OCI-LY7 (cell line): Measurements from ENCODE around the gene CTSO. TPM values are rescaled to one million over a fixed set of nuclear protein-coding genes. Genes with fewer than 3 reads are reported as not detected.
A peak's percentile ranks its signal among the peaks of the same experiment; 100 is the strongest.

Experiments used
- BruUV-seq: library from RNA; stranded (reverse); fragments of 400-500 nt; replicated peaks from 2 replicates; lab custom pipeline; 2021; lab: Mats Ljungman, UMichigan
- CTCF ChIA-PET: fragments of 300-600 bp; sonication (Branson Sonifier 250); formaldehyde crosslinking; loops from one replicate; lab custom pipeline; 2022; ENCODE audit warnings: antibody characterized with exemption; ENCODE audit not compliant: unreplicated experiment; lab: Charles Lee
- POLR2A ChIA-PET: fragments of 300-600 bp; sonication (Branson Sonifier 250); formaldehyde crosslinking; loops from one replicate; lab custom pipeline; 2022; ENCODE audit warnings: antibody characterized with exemption; lab: Charles Lee
- DNase-seq: peaks from one replicate; pipeline ENCODE4 v3.0.0-alpha.2; 2015; ENCODE audit warnings: low spot score
- H2AFZ ChIP-seq: fragments of 200-600 bp; sonication (generic), shearing (Covaris generic); 2 replicates; pipeline ENCODE4 v1.6.1; 2014; ENCODE audit warnings: mild to moderate bottlenecking, antibody characterized with exemption, low read length, moderate library complexity
- H3K27ac ChIP-seq: fragments of 200-600 bp; sonication (generic); 2 replicates; pipeline ENCODE4 v1.5.1; 2014; ENCODE audit warnings: mixed run types, low read depth, mild to moderate bottlenecking, moderate library complexity, low read length, inconsistent platforms; ENCODE audit not compliant: poor library complexity, severe bottlenecking
- H3K36me3 ChIP-seq: fragments of 200-600 bp; sonication (generic); 2 replicates; pipeline ENCODE4 v1.6.1; 2014; ENCODE audit warnings: mild to moderate bottlenecking, antibody characterized with exemption, low read length, moderate library complexity, mixed read lengths; ENCODE audit not compliant: insufficient read depth
- H3K4me1 ChIP-seq: fragments of 200-600 bp; sonication (generic); 2 replicates; pipeline ENCODE4 v1.5.1; 2014; ENCODE audit warnings: mild to moderate bottlenecking, low read length; ENCODE audit not compliant: insufficient read depth, poor library complexity, severe bottlenecking
- H3K4me2 ChIP-seq: fragments of 200-600 bp; sonication (generic); 2 replicates; pipeline ENCODE4 v1.6.1; 2014; ENCODE audit warnings: mild to moderate bottlenecking, low read length
- H3K4me3 ChIP-seq: fragments of 200-600 bp; sonication (generic); 2 replicates; pipeline ENCODE4 v1.5.1; 2014; ENCODE audit warnings: mild to moderate bottlenecking, low read depth, low read length; ENCODE audit not compliant: poor library complexity, severe bottlenecking
- H3K79me2 ChIP-seq: fragments of 200-600 bp; sonication (generic); 2 replicates; pipeline ENCODE4 v1.6.1; 2016; ENCODE audit warnings: low read depth, mild to moderate bottlenecking, low read length, moderate library complexity, mixed read lengths; ENCODE audit not compliant: insufficient read depth
- H3K9me2 ChIP-seq: fragments of 200-600 bp; sonication (generic); 2 replicates; pipeline ENCODE4 v1.6.1; 2016; ENCODE audit warnings: mild to moderate bottlenecking, low read length, mixed read lengths; ENCODE audit not compliant: insufficient read depth
- H3K9me3 ChIP-seq: fragments of 200-600 bp; sonication (generic); 2 replicates; pipeline ENCODE4 v1.6.1; 2014; ENCODE audit warnings: mild to moderate bottlenecking, mixed run types, low read length, mixed read lengths
- H4K20me1 ChIP-seq: fragments of 200-600 bp; sonication (generic); 2 replicates; pipeline ENCODE4 v1.6.1; 2014; ENCODE audit warnings: mild to moderate bottlenecking, antibody characterized with exemption, low read length, moderate library complexity, mixed read lengths; ENCODE audit not compliant: insufficient read depth
- EZH2phosphoT487 ChIP-seq: fragments of 200-600 bp; sonication (generic); IDR thresholded peaks from 2 replicates; pipeline ENCODE4 v1.6.1; 2018; ENCODE audit warnings: low read depth, borderline replicate concordance, mild to moderate bottlenecking, mixed run types, antibody characterized with exemption, low read length, moderate library complexity, mixed read lengths
- intact Hi-C: fragments of 100-400 bp; cut with micrococcal nuclease; formaldehyde crosslinking; loops from one replicate; pipeline ENCODE4 v1.10.0; 2022; ENCODE audit not compliant: unreplicated experiment
- total RNA-seq, 2 experiments: library from RNA; depleted of rRNA in 1 of 2; stranded (reverse); fragments of >200 nt in 1 of 2; shearing (Covaris generic) in 1 of 2; gene quantifications; 2 replicates each; pipeline ENCODE4 v1.2.3, GENCODE V29; 2014 to 2022
- TF ChIP-seq, protein P1 (sequence below): fragments of 200-600 bp; sonication (generic); conservative IDR thresholded peaks from 2 replicates; pipeline ENCODE4 v1.5.1; 2014; ENCODE audit warnings: mild to moderate bottlenecking, antibody characterized with exemption, low read length, moderate library complexity, mixed read lengths

CTSO gene
- total RNA-seq, 2 experiments from 2014 or later = 0.92 to 1.8 TPM

DNA sequence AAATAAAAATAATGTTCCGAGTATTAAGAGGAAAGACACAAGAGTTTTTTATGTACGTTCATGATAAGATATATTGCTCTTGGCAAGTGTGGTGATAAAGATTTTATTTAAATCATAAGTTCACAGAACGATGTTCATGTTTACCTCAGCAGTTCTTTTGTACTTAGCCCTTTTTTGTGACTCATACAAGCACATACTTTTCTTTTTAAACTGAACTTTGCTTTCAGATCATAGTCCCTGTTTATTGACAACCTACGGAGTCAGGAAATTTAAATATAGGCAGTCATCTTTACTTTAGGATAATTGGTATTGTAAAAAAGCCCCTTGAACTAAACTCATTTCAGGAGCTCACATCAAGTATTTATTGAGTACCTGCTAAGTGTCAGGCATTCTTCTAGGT lies 1.3 kb upstream of the CTSO start:
- CTCF ChIA-PET = no interaction called here
- H3K27ac ChIP-seq = no peak overlapping the region
- no TSS peak for BruUV-seq

DNA sequence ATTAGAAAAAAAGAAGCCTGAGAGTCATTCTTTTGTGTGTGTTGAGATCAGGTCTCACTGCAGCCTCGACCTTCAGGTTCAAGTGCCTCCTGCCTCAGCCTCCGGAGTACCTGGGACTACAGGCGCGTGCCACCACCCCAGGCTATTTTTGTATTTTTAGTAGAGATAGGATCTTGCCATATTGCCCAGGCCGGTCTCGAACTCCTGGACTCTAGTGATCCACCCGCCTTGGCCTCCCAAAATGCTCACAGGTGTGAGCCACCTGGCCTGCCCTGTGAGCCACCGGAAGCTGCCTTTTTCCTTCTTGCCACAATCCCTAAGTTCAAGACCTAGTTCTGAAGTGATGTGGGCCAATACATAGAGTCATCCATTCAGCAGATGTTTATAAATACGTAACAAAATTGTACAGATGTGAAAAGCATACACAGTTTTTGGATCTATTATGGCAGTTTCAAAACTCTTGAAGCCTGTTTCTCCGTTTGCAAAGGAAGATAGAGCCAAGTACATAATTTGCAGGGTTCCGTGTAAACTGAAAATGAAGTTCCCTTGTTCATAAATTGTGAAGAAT lies 536 bp upstream of the CTSO start:
- no peak for DNase-seq
- H3K9me2 ChIP-seq = no peaks in the 10 kb centered on the region
- intact Hi-C loops = no loop called here
- H3K4me3 ChIP-seq = peak overlapping the region; percentile 64
- H3K4me2 ChIP-seq = peak overlapping the region; percentile 74; the same call in 1 of the 2 replicates
- no TSS peak for BruUV-seq
- no peaks in the 10 kb centered on the region for H3K36me3 ChIP-seq
- POLR2A ChIA-PET = no interaction called here
- no peaks in the 10 kb centered on the region for H3K79me2 ChIP-seq
- H3K9me3 ChIP-seq = no peaks in the 10 kb centered on the region
- H4K20me1 ChIP-seq = no peaks in the 10 kb centered on the region
- CTCF ChIA-PET = interaction anchor here (1.6 kb wide), 1 partner anchor 144 kb away, joined by 4 read pairs; no protein-coding TSS in a partner anchor
- H2AFZ ChIP-seq = peak overlapping the region; percentile 70
- no peak overlapping the region for H3K27ac ChIP-seq
- no peaks in the 10 kb centered on the region for H3K4me1 ChIP-seq
- TF ChIP-seq, protein P1, sequence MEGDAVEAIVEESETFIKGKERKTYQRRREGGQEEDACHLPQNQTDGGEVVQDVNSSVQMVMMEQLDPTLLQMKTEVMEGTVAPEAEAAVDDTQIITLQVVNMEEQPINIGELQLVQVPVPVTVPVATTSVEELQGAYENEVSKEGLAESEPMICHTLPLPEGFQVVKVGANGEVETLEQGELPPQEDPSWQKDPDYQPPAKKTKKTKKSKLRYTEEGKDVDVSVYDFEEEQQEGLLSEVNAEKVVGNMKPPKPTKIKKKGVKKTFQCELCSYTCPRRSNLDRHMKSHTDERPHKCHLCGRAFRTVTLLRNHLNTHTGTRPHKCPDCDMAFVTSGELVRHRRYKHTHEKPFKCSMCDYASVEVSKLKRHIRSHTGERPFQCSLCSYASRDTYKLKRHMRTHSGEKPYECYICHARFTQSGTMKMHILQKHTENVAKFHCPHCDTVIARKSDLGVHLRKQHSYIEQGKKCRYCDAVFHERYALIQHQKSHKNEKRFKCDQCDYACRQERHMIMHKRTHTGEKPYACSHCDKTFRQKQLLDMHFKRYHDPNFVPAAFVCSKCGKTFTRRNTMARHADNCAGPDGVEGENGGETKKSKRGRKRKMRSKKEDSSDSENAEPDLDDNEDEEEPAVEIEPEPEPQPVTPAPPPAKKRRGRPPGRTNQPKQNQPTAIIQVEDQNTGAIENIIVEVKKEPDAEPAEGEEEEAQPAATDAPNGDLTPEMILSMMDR = no peak
- no peak for TF ChIP-seq EZH2phosphoT487

More for the DNA sequence above, 1.3 kb upstream of the CTSO start:
- H3K4me2 ChIP-seq = no peak overlapping the region
- H3K9me2 ChIP-seq = no peaks in the 10 kb centered on the region
- no peak overlapping the region for H2AFZ ChIP-seq
- no peak for DNase-seq
- no peaks in the 10 kb centered on the region for H3K9me3 ChIP-seq
- POLR2A ChIA-PET = no interaction called here
- no peak overlapping the region for H3K4me3 ChIP-seq
- no peaks in the 10 kb centered on the region for H3K79me2 ChIP-seq
- H3K36me3 ChIP-seq = no peaks in the 10 kb centered on the region
- TF ChIP-seq, protein P1 = no peak
- no peak for TF ChIP-seq EZH2phosphoT487
- no peaks in the 10 kb centered on the region for H3K4me1 ChIP-seq
- intact Hi-C loops = no loop called here
- H4K20me1 ChIP-seq = no peaks in the 10 kb centered on the region

DNA sequence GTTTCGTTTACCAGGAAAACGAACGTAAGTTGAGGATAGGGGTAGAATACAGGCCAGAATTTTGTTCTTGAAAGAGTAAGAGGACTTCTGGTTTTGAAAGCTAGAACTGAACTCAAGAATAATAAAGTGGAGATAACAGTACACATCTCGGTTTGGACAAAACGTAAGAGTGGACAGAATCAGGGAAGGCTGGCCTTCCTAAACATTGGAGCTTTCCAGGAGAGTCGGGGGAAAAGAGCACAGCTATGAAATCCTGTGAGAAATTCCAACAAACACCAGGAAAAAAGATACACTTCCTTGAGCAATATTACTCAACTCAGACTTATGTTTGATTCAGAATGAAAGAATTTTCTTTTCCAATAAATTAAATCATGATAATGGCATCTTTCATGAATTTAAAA lies 1.2 kb downstream of the CTSO start:
- Histone ChIP-seq H3K27ac (no peak overlapping the region), H4K20me1 (no peaks in the 10 kb centered on the region), H2AFZ (no peak overlapping the region), H3K9me2 (no peaks in the 10 kb centered on the region), H3K4me3 (no peak overlapping the region), H3K79me2 (no peaks in the 10 kb centered on the region), H3K36me3 (no peaks in the 10 kb centered on the region), H3K4me1 (no peaks in the 10 kb centered on the region), H3K9me3 (no peaks in the 10 kb centered on the region), H3K4me2 (no peak overlapping the region)
- POLR2A ChIA-PET = interaction anchor here (0.6 to 1.4 kb wide), 2 partner anchors 12 to 42 kb away, joined by 3 read pairs; no protein-coding TSS in a partner anchor
- DNase-seq = no peak
- CTCF ChIA-PET = interaction anchor here (1.0 to 1.6 kb wide), 2 partner anchors 142 to 144 kb away, joined by 3 to 4 read pairs; no protein-coding TSS in a partner anchor
- intact Hi-C loops = loop anchor here (2.0 kb wide), 1 partner anchor 142 kb away; no protein-coding TSS in a partner anchor
- BruUV-seq = no TSS peak
- no peak for TF ChIP-seq EZH2phosphoT487
- TF ChIP-seq, protein P1 = no peak
